T-helper 9 cell (primary cell): ENCODE results near the gene TCF7L2.
"Not testable (repeated sequence)": the region's sequence is repeated elsewhere in the genome, so short reads cannot be mapped to it uniquely, and the experiment has no call there.

Source experiments
- DNase-seq: peaks from one replicate; pipeline ENCODE4 v3.0.0-alpha.2; 2020

TCF7L2 gene

DNA sequence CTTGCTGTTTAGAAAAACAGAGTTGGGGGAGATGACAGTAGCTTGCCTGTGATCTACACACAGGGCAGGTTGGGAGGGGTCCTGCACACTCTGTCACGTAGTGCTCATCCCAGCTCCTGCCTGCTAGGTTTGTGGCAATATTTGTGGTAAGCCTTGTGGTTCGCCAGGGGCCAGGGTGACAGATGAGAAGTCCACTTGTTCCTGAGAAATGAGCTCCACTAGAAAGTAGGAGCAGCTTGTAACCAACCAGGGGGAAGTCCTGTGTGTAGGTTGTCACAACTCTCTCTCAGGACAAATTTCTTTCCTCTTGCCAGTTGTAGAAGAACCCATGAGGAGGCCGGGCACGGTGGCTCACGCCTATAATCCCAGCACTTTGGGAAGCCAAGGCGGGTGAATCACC is 147.0 kb downstream of the TCF7L2 start:
- no peak for DNase-seq

- no peak for DNase-seq
Observed at GRCh38 chr10:113099431-113100183, 149.6 kb downstream of the TCF7L2 start.

- no peak for DNase-seq
Observed at GRCh38 chr10:113100281-113100680, 150.2 kb downstream of the TCF7L2 start.

GRCh38 chr10:113103131-113103840 is 153.2 kb downstream of the TCF7L2 start:
- no peak for DNase-seq

DNA sequence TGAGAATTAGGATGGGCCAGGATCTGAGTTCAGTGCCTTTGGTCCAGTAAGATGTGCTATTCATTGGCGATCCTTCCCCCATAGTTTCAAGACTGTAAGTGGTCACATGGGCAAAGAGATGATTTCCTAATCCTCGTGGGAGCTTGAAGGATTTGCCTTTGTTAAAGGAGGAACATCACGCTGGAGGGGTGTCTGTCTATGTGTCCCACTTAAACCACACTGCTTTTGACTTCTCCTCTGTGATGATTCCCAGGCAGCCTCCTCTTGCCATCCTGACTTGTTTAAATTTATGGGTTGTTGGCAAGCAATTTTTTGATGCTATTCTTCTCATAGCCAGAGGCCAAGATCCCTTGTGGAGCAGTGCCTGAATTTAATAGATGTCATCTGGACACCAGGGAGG is 154.0 kb downstream of the TCF7L2 start:
- no peak for DNase-seq

- peak; percentile 9 for DNase-seq
Observed at GRCh38 chr10:113108194-113108835, 158.3 kb downstream of the TCF7L2 start.

DNA sequence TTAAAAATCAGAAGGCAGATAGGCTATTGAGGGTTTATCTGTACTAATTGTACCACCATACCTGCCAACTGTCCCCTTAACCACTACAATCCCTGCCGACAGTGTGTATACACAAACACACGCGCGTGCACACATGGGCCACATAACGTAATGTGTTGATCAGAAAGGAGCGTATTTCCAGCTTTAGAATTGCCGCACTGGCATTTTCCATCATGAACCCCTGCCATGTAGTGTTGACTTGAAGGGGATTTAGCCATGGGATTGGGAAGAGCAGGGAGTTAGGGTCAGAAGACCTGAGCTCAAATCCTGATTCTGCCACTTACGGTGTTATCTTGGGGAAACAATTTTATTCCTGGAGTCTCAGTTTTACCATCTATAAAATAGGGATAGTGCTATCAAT is 158.9 kb downstream of the TCF7L2 start:
- no peak for DNase-seq

DNA sequence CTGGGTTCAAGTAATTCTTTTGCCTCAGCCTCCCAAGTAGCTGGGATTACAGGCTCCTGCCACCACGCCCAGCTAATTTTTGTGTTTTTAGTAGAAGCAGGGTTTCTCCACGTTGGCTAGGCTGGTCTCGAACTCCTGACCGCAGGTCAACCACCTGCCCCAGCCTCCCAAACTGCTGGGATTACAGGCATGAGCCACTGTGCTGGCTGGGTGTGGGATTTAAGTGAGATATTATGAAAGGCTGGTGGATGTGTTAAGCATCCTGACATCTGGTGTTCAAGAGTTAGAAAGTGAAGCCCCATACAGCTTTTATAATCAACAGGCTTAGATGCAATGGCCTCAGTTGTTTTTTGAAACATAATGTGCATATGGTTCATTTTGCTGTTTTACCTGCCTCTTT is 159.4 kb downstream of the TCF7L2 start:
- DNase-seq, result not testable (repeated sequence)

- no peak for DNase-seq
Observed at GRCh38 chr10:113111260-113111659, 161.2 kb downstream of the TCF7L2 start.

- no peak for DNase-seq
Observed at GRCh38 chr10:113111900-113112853, 162.1 kb downstream of the TCF7L2 start.

- DNase-seq, result no peak
Observed at GRCh38 chr10:113113241-113113640, 163.2 kb downstream of the TCF7L2 start.

- DNase-seq, result no peak
Observed at GRCh38 chr10:113113918-113114317, 163.9 kb downstream of the TCF7L2 start.

- no peak for DNase-seq
Observed at GRCh38 chr10:113115556-113115955, 165.5 kb downstream of the TCF7L2 start.

DNA sequence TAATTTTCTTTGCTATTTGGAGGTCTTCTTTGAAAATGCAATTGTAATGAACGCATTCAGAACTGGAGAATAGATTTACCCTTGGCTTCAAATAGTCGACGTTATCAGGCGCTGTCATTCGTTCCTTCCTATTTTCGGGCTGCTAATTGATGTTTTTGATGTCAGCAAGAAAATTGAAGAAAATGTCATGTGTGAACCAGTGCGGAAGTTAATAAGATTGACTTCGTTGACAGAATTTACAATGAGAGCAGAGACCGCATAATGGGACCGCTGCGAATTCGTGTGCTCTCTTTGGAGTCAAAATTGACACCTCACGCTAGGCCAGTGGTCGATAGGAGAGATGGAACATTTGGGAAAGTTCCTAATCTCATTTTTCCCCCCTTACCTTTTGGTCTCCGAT is 168.8 kb downstream of the TCF7L2 start:
- no peak for DNase-seq

GRCh38 chr10:113119801-113120200 is 169.8 kb downstream of the TCF7L2 start:
- DNase-seq, result no peak

DNA sequence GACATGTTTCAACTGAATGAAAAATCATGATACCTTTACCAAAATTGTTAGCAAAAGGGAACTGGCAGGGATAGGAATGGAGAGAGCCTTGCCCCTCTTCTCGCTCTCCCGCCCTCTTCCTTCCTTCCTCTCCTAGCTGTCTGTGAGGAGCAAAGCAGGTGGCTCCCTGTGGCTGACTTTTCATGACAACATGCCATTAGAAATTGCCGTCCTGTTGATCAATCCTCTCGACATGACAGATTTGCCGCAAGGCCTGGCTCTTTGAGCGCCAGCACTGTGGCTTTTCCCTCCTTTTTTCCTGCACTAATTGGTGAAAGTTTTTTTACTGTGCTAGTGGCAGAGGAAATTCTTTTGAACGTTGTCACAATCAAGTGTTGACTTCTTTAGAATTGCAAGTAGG is 171.1 kb downstream of the TCF7L2 start:
- no peak for DNase-seq

- no peak for DNase-seq
Observed at GRCh38 chr10:113122947-113123346, 172.9 kb downstream of the TCF7L2 start.

DNA sequence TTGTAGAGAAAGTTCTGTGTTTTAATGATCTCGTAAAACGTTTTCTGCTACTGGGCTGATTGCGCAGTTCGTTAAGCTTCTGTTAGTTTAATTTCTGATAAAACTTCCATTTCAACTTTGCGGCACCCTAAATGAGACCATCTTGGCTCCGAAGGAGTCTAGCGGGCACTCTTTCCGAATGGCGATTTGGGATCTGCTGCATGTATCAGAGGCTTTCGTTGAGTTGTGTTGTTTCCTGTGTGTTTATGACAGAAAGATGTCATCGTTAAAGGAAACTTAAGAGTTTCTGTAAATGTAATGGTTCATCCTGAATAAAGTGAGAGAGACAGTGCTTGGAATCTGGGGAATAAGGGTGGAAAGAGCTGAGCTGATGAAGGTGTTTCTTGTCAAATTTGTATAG is 174.7 kb downstream of the TCF7L2 start:
- DNase-seq, result no peak

- no peak for DNase-seq
Observed at GRCh38 chr10:113125612-113126011, 175.6 kb downstream of the TCF7L2 start.

DNA sequence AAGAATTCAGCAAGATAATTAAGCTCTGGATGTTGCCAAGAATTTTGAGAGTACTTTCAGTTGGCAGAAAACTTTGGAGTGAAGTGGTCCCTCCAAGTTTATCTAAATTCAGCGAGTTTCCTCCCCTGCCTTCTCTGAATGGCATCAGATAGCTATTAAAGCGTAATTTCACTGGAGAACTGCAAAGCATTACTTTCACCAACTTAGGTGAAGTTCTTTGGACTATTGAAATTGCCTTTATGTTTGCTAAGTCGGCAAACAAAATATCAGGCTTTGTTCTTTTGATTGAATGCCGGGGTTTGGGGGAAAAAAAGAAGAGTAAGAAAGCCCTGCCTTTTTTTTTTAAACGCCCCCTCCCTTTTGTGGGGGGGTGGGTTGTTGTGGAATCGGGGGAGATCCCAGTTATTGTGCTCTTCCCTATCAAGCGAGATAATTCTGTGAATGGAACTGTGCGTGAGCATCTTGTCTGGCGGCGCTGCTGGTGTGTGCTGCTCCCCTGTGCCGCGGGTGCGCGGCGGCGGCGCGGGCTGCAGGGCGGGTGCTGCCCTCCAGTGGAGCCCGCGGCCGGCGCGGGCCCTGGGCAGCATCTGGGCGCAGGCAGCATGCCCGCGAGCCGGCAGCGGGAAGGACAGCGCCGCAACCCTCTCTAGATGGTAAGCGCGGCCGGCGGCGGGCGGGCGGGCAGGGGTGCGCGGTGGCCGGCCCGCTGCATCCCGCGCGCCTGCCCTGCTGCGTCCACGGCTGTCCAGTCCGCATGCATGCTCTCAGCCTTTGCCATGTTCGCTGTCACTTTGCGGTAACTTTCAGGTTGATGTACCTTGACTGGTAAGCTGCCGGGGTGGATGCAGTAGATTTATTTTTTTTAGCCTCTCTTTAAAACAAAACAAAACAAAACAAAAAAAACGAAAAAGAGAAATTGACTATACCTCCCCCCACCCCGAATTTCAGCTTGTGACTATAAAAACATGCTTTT is 176.5 kb downstream of the TCF7L2 start:
- DNase-seq, result peak; percentile 15

GRCh38 chr10:113127261-113127900 is 177.3 kb downstream of the TCF7L2 start:
- no peak for DNase-seq
